ENCODE results near the gene TBCCD1.

- TF ChIP-seq POLR2AphosphoS5 (IDR thresholded peaks at IDR 0.05) = no peak
- no peak for TF ChIP-seq CTCF (IDR thresholded peaks at IDR 0.05)
These were observed 54.4 kb downstream of the TBCCD1 start for GRCh38 chr3:186512570-186513302.
